ENCODE results near the gene NCOA5. TPM values are rescaled to one million over a fixed set of nuclear protein-coding genes. Genes with fewer than 3 reads are reported as not detected.

The NCOA5 gene
- 10 to 100 TPM; 14.5 to 15.0 TPM for total RNA-seq
- 21.1 to 37.1 reads per million in 2 donors for total RNA-seq

- DNase-seq (peak; percentile 89 to 90 (median 89)), ATAC-seq (peak; percentile 93)
- peak within 1 kb of the TSS; percentile 88 for H3K4me3 Mint-ChIP-seq
- peak within 1 kb of the TSS; percentile 94 for H3K27ac Mint-ChIP-seq
- peaks cover 4% of the 10 kb centered on the region for H3K27me3 Mint-ChIP-seq
- peaks cover 2% of the 10 kb centered on the region for H3K36me3 Mint-ChIP-seq (ENCODE audit: low read depth)
- H3K4me1 Mint-ChIP-seq = peaks cover 28% of the 10 kb centered on the region
- H3K9me3 ChIP-seq (ENCODE audit: control insufficient read depth, low read length, poor library complexity, severe bottlenecking) = peaks cover 2% of the 10 kb centered on the region
Observed at GRCh38 chr20:46089417-46090388, at the start of gene NCOA5. NCOA5 (minus strand) TSS chr20:46089962; CDS start chr20:46079424, 10,538 bp downstream.

DNA sequence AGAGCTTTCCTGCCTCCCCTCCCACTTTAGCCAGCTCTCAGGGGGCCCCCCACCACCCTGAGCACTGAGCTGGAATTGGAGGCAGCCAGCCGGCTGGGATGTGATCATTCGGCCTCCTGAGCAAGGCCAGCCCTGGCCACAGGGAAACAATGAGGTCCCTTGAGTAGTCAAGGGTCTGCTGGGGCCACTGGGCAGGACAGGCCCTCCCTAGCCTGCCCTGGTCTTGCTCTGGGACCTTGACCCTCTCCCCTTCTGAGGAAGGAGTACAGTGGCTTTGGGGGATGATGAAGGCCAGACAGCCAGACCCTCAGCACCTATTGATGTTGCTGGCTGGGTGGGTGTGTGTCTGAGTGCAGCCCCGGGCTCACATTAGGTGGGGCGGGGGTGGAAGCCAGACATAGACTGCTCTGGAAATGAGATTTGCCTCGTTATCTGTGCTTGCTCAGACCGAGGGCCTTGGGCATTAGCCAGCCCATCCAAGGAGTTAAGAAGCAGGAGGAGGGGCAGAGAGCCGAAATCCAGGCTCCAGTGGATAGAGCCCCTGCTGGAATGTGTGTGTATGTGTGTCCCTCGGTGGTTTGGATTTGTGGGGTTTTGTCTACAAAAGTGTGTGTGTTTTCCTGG, 49.6 kb upstream of the NCOA5 start:
- peaks cover 87% of the 10 kb centered on the region for H3K27me3 Mint-ChIP-seq
- H3K36me3 Mint-ChIP-seq (ENCODE audit: low read depth) = peaks cover 23% of the 10 kb centered on the region
- peak overlapping the region; percentile 29 for H3K27ac Mint-ChIP-seq
- no peak for ATAC-seq
- peaks cover 9% of the 10 kb centered on the region for H3K4me1 Mint-ChIP-seq
- H3K4me3 Mint-ChIP-seq = no peak overlapping the region
- no peaks in the 10 kb centered on the region for H3K9me3 ChIP-seq (ENCODE audit: control insufficient read depth, low read length, poor library complexity, severe bottlenecking)
- DNase-seq = no peak

GRCh38 chr20:46137816-46138215, 48.1 kb upstream of the NCOA5 start:
- H3K36me3 Mint-ChIP-seq (ENCODE audit: low read depth) = peaks cover 21% of the 10 kb centered on the region
- ATAC-seq = no peak
- peaks cover 11% of the 10 kb centered on the region for H3K4me1 Mint-ChIP-seq
- no peak for DNase-seq
- no peak overlapping the region for H3K27ac Mint-ChIP-seq
- no peak overlapping the region for H3K4me3 Mint-ChIP-seq
- no peaks in the 10 kb centered on the region for H3K9me3 ChIP-seq (ENCODE audit: control insufficient read depth, low read length, poor library complexity, severe bottlenecking)
- H3K27me3 Mint-ChIP-seq = peaks cover 82% of the 10 kb centered on the region

- H3K4me1 Mint-ChIP-seq = peaks cover 7% of the 10 kb centered on the region
- no peak for ATAC-seq
- DNase-seq = no peak
- peaks cover 11% of the 10 kb centered on the region for H3K36me3 Mint-ChIP-seq (ENCODE audit: low read depth)
- no peak overlapping the region for H3K4me3 Mint-ChIP-seq
- no peaks in the 10 kb centered on the region for H3K9me3 ChIP-seq (ENCODE audit: control insufficient read depth, low read length, poor library complexity, severe bottlenecking)
- no peak overlapping the region for H3K27ac Mint-ChIP-seq
- peaks cover 81% of the 10 kb centered on the region for H3K27me3 Mint-ChIP-seq
Observed at GRCh38 chr20:46135856-46136633, 46.3 kb upstream of the NCOA5 start.

GRCh38 chr20:46134716-46135115, 45.0 kb upstream of the NCOA5 start:
- Mint-ChIP-seq H3K36me3 (ENCODE audit: low read depth) (peaks cover 6% of the 10 kb centered on the region), H3K27me3 (peaks cover 80% of the 10 kb centered on the region), H3K4me3 (no peak overlapping the region)

DNA sequence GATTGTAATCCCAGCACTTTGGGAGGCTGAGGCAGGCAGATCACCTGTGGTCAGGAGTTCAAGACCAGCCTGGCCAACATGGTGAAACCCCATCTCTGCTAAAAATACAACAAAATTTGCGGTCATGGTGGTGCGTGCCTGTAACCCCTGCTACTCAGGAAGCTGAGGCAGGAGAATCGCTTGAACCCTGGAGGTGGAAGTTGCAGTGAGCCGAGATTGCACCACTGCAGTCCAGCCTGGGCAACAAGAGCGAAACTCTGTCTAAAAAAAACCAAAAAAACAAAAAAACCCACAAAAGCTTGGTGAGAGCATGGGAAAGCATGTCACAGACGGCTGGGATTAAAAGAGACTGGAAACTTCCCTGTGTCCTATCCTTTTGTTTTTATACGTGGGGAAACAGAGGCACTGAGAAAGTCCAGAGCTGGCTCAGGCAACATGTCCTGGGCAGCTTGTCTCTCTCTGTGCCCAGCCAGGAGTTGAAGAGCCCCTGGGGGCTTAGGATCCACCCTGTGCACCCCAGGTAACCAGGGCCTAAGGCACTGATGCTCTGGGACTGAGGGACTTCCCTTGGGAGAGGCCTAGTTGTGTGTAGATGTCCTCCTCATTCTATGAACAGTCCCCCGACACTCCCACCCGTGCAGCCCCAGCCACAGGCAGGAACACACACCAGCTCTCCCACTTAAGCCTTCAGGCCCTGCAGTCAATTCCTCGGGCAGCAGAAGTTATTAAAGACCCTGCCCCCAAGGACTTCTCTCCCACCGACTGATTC, 44.3 kb upstream of the NCOA5 start:
- Mint-ChIP-seq H3K36me3 (ENCODE audit: low read depth) (peaks cover 4% of the 10 kb centered on the region), H3K4me1 (peaks cover 3% of the 10 kb centered on the region), H3K27me3 (peaks cover 78% of the 10 kb centered on the region), H3K27ac (no peak overlapping the region), H3K4me3 (no peak overlapping the region)
- H3K9me3 ChIP-seq (ENCODE audit: control insufficient read depth, low read length, poor library complexity, severe bottlenecking) = no peaks in the 10 kb centered on the region
- DNase-seq = no peak
- no peak for ATAC-seq

More at GRCh38 chr20:46134716-46135115, 45.0 kb upstream of the NCOA5 start:
- Mint-ChIP-seq H3K4me1 (peaks cover 5% of the 10 kb centered on the region), H3K27ac (no peak overlapping the region)
- no peak for DNase-seq
- H3K9me3 ChIP-seq (ENCODE audit: control insufficient read depth, low read length, poor library complexity, severe bottlenecking) = no peaks in the 10 kb centered on the region
- ATAC-seq = no peak

DNA sequence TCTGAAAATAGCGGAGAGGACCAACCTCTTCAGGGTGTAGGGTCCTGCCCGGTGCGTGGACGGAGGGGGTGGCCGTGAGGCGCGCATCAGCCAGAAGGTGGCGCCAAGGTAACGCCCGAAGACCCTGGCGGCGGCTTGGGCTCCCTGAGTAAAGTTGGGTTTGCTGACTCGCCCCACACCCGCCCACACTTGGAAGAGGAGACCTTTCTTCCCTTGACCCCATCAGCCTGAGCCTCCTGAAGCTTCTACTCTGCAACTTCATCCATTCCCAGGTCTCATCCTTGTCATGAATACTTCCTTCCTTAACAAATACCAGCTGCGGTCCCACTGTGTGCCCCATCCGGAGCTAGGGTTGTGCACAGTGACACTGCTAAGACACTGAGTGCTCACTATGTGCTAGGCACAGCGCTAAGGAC, 43.0 kb upstream of the NCOA5 start:
- no peaks in the 10 kb centered on the region for H3K9me3 ChIP-seq (ENCODE audit: control insufficient read depth, low read length, poor library complexity, severe bottlenecking)
- H3K27me3 Mint-ChIP-seq = peaks cover 74% of the 10 kb centered on the region
- no peak overlapping the region for H3K27ac Mint-ChIP-seq
- peak; percentile 88 for ATAC-seq
- peaks cover 3% of the 10 kb centered on the region for H3K4me1 Mint-ChIP-seq
- H3K4me3 Mint-ChIP-seq = no peak overlapping the region
- DNase-seq = peak; percentile 41 to 63 (median 42)
- H3K36me3 Mint-ChIP-seq (ENCODE audit: low read depth) = peaks cover 4% of the 10 kb centered on the region

GRCh38 chr20:46131396-46131795, 41.6 kb upstream of the NCOA5 start:
- Mint-ChIP-seq H3K27me3 (peaks cover 73% of the 10 kb centered on the region), H3K27ac (no peak overlapping the region), H3K4me3 (no peak overlapping the region), H3K4me1 (peaks cover 3% of the 10 kb centered on the region), H3K36me3 (ENCODE audit: low read depth) (peaks cover 4% of the 10 kb centered on the region)
- ATAC-seq (no peak), DNase-seq (no peak)
- H3K9me3 ChIP-seq (ENCODE audit: control insufficient read depth, low read length, poor library complexity, severe bottlenecking) = no peaks in the 10 kb centered on the region

GRCh38 chr20:46130534-46130933, 40.8 kb upstream of the NCOA5 start:
- ATAC-seq (no peak), DNase-seq (no peak)
- H3K27me3 Mint-ChIP-seq = peaks cover 74% of the 10 kb centered on the region
- peaks cover 3% of the 10 kb centered on the region for H3K4me1 Mint-ChIP-seq
- H3K9me3 ChIP-seq (ENCODE audit: control insufficient read depth, low read length, poor library complexity, severe bottlenecking) = no peaks in the 10 kb centered on the region
- no peak overlapping the region for H3K4me3 Mint-ChIP-seq
- peaks cover 5% of the 10 kb centered on the region for H3K36me3 Mint-ChIP-seq (ENCODE audit: low read depth)
- no peak overlapping the region for H3K27ac Mint-ChIP-seq

GRCh38 chr20:46129955-46130481, 40.3 kb upstream of the NCOA5 start:
- peaks cover 5% of the 10 kb centered on the region for H3K36me3 Mint-ChIP-seq (ENCODE audit: low read depth)
- H3K9me3 ChIP-seq (ENCODE audit: control insufficient read depth, low read length, poor library complexity, severe bottlenecking) = no peaks in the 10 kb centered on the region
- peaks cover 3% of the 10 kb centered on the region for H3K4me1 Mint-ChIP-seq
- ATAC-seq (no peak), DNase-seq (no peak)
- H3K4me3 Mint-ChIP-seq = no peak overlapping the region
- H3K27me3 Mint-ChIP-seq = peaks cover 71% of the 10 kb centered on the region
- no peak overlapping the region for H3K27ac Mint-ChIP-seq

DNA sequence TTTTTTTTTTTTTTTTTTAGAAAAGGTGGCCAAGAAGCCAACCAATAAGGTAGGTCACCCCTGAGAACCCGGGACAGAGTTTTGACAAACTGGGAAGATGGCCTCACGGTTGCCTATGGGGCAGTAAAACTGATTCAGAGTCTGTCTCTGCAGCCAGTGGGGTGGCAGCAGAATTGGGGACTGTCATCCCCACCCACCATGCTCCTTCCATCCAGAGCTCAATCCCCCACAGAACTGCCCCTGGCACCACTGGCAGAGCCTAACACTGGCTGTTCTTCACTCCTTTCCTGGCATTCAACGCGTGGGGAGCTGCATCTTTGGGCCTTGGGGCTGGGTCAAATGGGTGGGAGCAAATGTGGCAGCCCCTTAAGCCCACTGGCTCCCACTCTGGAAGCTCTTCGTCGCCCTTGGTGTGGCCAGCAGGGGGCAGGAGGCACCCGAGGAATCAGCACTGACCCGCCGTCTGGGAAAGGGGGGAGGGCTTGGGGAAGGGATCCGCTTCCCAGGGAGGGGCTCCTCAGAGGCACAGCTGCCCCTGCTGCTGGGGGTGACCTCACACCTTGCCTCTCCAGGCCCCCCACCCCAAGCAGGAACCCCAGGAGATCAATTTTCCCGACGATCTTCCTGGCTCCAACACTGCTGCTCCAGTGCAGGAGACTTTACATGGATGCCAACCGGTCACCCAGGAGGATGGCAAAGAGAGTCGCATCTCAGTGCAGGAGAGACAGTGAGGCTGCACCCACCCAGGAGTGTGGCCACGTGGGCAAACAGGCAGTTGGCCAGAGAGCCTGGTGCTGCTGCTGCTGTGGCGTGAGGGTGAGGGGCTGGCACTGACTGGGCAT, 38.8 kb upstream of the NCOA5 start:
- ATAC-seq = no peak
- Mint-ChIP-seq H3K4me3 (no peak overlapping the region), H3K36me3 (ENCODE audit: low read depth) (peaks cover 5% of the 10 kb centered on the region), H3K4me1 (peaks cover 7% of the 10 kb centered on the region), H3K27me3 (peaks cover 69% of the 10 kb centered on the region), H3K27ac (no peak overlapping the region)
- H3K9me3 ChIP-seq (ENCODE audit: control insufficient read depth, low read length, poor library complexity, severe bottlenecking) = no peaks in the 10 kb centered on the region
- DNase-seq = no peak

Data from T-helper 17 cell (primary cell).